OCI-LY7 (cell line): ENCODE measurements around the gene HTD2. TPM values are rescaled to one million over a fixed set of nuclear protein-coding genes. Genes with fewer than 3 reads are reported as not detected.

Experiments used
- BruUV-seq: library from RNA; stranded (reverse); fragments of 400-500 nt; replicated peaks from 2 replicates; lab custom pipeline; 2021; lab: Mats Ljungman, UMichigan
- CTCF ChIA-PET: fragments of 300-600 bp; sonication (Branson Sonifier 250); formaldehyde crosslinking; loops from one replicate; lab custom pipeline; 2022; ENCODE audit warnings: antibody characterized with exemption; ENCODE audit not compliant: unreplicated experiment; lab: Charles Lee
- POLR2A ChIA-PET: fragments of 300-600 bp; sonication (Branson Sonifier 250); formaldehyde crosslinking; loops from one replicate; lab custom pipeline; 2022; ENCODE audit warnings: antibody characterized with exemption; lab: Charles Lee
- DNase-seq: peaks from one replicate; pipeline ENCODE4 v3.0.0-alpha.2; 2015; ENCODE audit warnings: low spot score
- H2AFZ ChIP-seq: fragments of 200-600 bp; sonication (generic), shearing (Covaris generic); 2 replicates; pipeline ENCODE4 v1.6.1; 2014; ENCODE audit warnings: mild to moderate bottlenecking, antibody characterized with exemption, low read length, moderate library complexity
- H3K27ac ChIP-seq: fragments of 200-600 bp; sonication (generic); 2 replicates; pipeline ENCODE4 v1.5.1; 2014; ENCODE audit warnings: mixed run types, low read depth, mild to moderate bottlenecking, moderate library complexity, low read length, inconsistent platforms; ENCODE audit not compliant: poor library complexity, severe bottlenecking
- H3K36me3 ChIP-seq: fragments of 200-600 bp; sonication (generic); 2 replicates; pipeline ENCODE4 v1.6.1; 2014; ENCODE audit warnings: mild to moderate bottlenecking, antibody characterized with exemption, low read length, moderate library complexity, mixed read lengths; ENCODE audit not compliant: insufficient read depth
- H3K4me1 ChIP-seq: fragments of 200-600 bp; sonication (generic); 2 replicates; pipeline ENCODE4 v1.5.1; 2014; ENCODE audit warnings: mild to moderate bottlenecking, low read length; ENCODE audit not compliant: insufficient read depth, poor library complexity, severe bottlenecking
- H3K4me2 ChIP-seq: fragments of 200-600 bp; sonication (generic); 2 replicates; pipeline ENCODE4 v1.6.1; 2014; ENCODE audit warnings: mild to moderate bottlenecking, low read length
- H3K4me3 ChIP-seq: fragments of 200-600 bp; sonication (generic); 2 replicates; pipeline ENCODE4 v1.5.1; 2014; ENCODE audit warnings: mild to moderate bottlenecking, low read depth, low read length; ENCODE audit not compliant: poor library complexity, severe bottlenecking
- H3K79me2 ChIP-seq: fragments of 200-600 bp; sonication (generic); 2 replicates; pipeline ENCODE4 v1.6.1; 2016; ENCODE audit warnings: low read depth, mild to moderate bottlenecking, low read length, moderate library complexity, mixed read lengths; ENCODE audit not compliant: insufficient read depth
- H3K9me2 ChIP-seq: fragments of 200-600 bp; sonication (generic); 2 replicates; pipeline ENCODE4 v1.6.1; 2016; ENCODE audit warnings: mild to moderate bottlenecking, low read length, mixed read lengths; ENCODE audit not compliant: insufficient read depth
- H3K9me3 ChIP-seq: fragments of 200-600 bp; sonication (generic); 2 replicates; pipeline ENCODE4 v1.6.1; 2014; ENCODE audit warnings: mild to moderate bottlenecking, mixed run types, low read length, mixed read lengths
- H4K20me1 ChIP-seq: fragments of 200-600 bp; sonication (generic); 2 replicates; pipeline ENCODE4 v1.6.1; 2014; ENCODE audit warnings: mild to moderate bottlenecking, antibody characterized with exemption, low read length, moderate library complexity, mixed read lengths; ENCODE audit not compliant: insufficient read depth
- CTCF ChIP-seq: fragments of 200-600 bp; sonication (generic); conservative IDR thresholded peaks from 2 replicates; pipeline ENCODE4 v1.5.1; 2014; ENCODE audit warnings: mild to moderate bottlenecking, antibody characterized with exemption, low read length, moderate library complexity, mixed read lengths
- EZH2phosphoT487 ChIP-seq: fragments of 200-600 bp; sonication (generic); IDR thresholded peaks from 2 replicates; pipeline ENCODE4 v1.6.1; 2018; ENCODE audit warnings: low read depth, borderline replicate concordance, mild to moderate bottlenecking, mixed run types, antibody characterized with exemption, low read length, moderate library complexity, mixed read lengths
- intact Hi-C: fragments of 100-400 bp; cut with micrococcal nuclease; formaldehyde crosslinking; loops from one replicate; pipeline ENCODE4 v1.10.0; 2022; ENCODE audit not compliant: unreplicated experiment
- total RNA-seq, 2 experiments: library from RNA; depleted of rRNA in 1 of 2; stranded (reverse); fragments of >200 nt in 1 of 2; shearing (Covaris generic) in 1 of 2; gene quantifications; 2 replicates each; pipeline ENCODE4 v1.2.3, GENCODE V29; 2014 to 2022

Gene HTD2
- total RNA-seq, 2 experiments from 2014 or later: 10.0 to 13.0 TPM

- Histone ChIP-seq H3K36me3 (peaks cover 4% of the 10 kb centered on the region; the same call in 1 of the 2 replicates), H3K9me3 (no peaks in the 10 kb centered on the region), H4K20me1 (no peaks in the 10 kb centered on the region), H3K9me2 (no peaks in the 10 kb centered on the region), H3K27ac (no peak overlapping the region), H2AFZ (no peak overlapping the region), H3K4me2 (no peak overlapping the region), H3K4me1 (no peaks in the 10 kb centered on the region), H3K4me3 (no peak overlapping the region), H3K79me2 (no peaks in the 10 kb centered on the region)
- DNase-seq: no peak
- POLR2A ChIA-PET: interaction anchor here (0.5 to 0.6 kb wide), 2 partner anchors 258 to 1598 kb away, joined by 3 to 6 read pairs; no protein-coding TSS in a partner anchor
- intact Hi-C loops: no loop called here
- TF ChIP-seq CTCF (no peak), EZH2phosphoT487 (no peak)
- CTCF ChIA-PET: no interaction called here
- no TSS peak for BruUV-seq
These were observed 46.0 kb upstream of the HTD2 start for GRCh38 chr3:58260261-58260731.

GRCh38 chr3:58260733-58261132 is 45.6 kb upstream of the HTD2 start:
- ChIA-PET CTCF (no interaction called here), POLR2A (interaction anchor here (0.5 to 0.6 kb wide), 3 partner anchors 257 to 1599 kb away, joined by 3 to 6 read pairs (median 5); no protein-coding TSS in a partner anchor)
- Histone ChIP-seq H3K27ac (no peak overlapping the region), H3K4me2 (no peak overlapping the region), H4K20me1 (no peaks in the 10 kb centered on the region), H3K4me1 (peaks cover 3% of the 10 kb centered on the region), H3K36me3 (peaks cover 4% of the 10 kb centered on the region; the same call in 1 of the 2 replicates), H3K79me2 (no peaks in the 10 kb centered on the region), H3K9me2 (no peaks in the 10 kb centered on the region), H3K4me3 (no peak overlapping the region), H3K9me3 (no peaks in the 10 kb centered on the region), H2AFZ (no peak overlapping the region)
- intact Hi-C loops: no loop called here
- BruUV-seq: no TSS peak
- DNase-seq: no peak
- TF ChIP-seq EZH2phosphoT487 (no peak), CTCF (no peak)

GRCh38 chr3:58261954-58262666 is 44.2 kb upstream of the HTD2 start:
- H3K4me1 ChIP-seq: peaks cover 14% of the 10 kb centered on the region
- H3K4me3 ChIP-seq: no peak overlapping the region
- H3K27ac ChIP-seq: no peak overlapping the region
- CTCF ChIA-PET: no interaction called here
- H4K20me1 ChIP-seq: no peaks in the 10 kb centered on the region
- POLR2A ChIA-PET: no interaction called here
- no peaks in the 10 kb centered on the region for H3K79me2 ChIP-seq
- intact Hi-C loops: no loop called here
- DNase-seq: no peak
- no peak overlapping the region for H3K4me2 ChIP-seq
- no peaks in the 10 kb centered on the region for H3K9me2 ChIP-seq
- H3K9me3 ChIP-seq: no peaks in the 10 kb centered on the region
- H2AFZ ChIP-seq: no peak overlapping the region
- H3K36me3 ChIP-seq: peaks cover 4% of the 10 kb centered on the region; the same call in 1 of the 2 replicates
- no TSS peak for BruUV-seq
- TF ChIP-seq CTCF (no peak), EZH2phosphoT487 (no peak)
